Activated gamma-delta T cell (primary cell): ENCODE results near the gene HOXA7.

Source experiments
- DNase-seq: peaks from one replicate; lab custom pipeline; 2025; lab: John Stamatoyannopoulos, UW

Gene HOXA7

GRCh38 chr7:27148031-27148755 is 8.3 kb downstream of the HOXA7 start:
- no peak for DNase-seq

- DNase-seq = no peak
Measured at GRCh38 chr7:27147199-27148030, 9.1 kb downstream of the HOXA7 start, which contains the start of gene HOXA6. TSS of gene HOXA6 (minus strand) at chr7:27147774. CDS start at chr7:27147749, 25 bp downstream.

GRCh38 chr7:27146491-27147198 is 9.8 kb downstream of the HOXA7 start:
- no peak for DNase-seq

GRCh38 chr7:27145914-27146412 is 10.5 kb downstream of the HOXA7 start:
- DNase-seq = no peak

- no peak for DNase-seq
Measured at GRCh38 chr7:27145165-27145913, 11.1 kb downstream of the HOXA7 start.

- DNase-seq = no peak
Measured at GRCh38 chr7:27144781-27145164, 11.7 kb downstream of the HOXA7 start.

- no peak for DNase-seq
Measured at GRCh38 chr7:27143950-27144780, 12.3 kb downstream of the HOXA7 start.

GRCh38 chr7:27143023-27143949 is 13.2 kb downstream of the HOXA7 start, which contains the start of gene HOXA5:
TSS of gene HOXA5 (minus strand) at chr7:27143681. CDS start at chr7:27143607, 74 bp downstream.
- DNase-seq = no peak

GRCh38 chr7:27142580-27143022 is 13.9 kb downstream of the HOXA7 start:
- no peak for DNase-seq

GRCh38 chr7:27141923-27142579 is 14.4 kb downstream of the HOXA7 start:
- DNase-seq = no peak

GRCh38 chr7:27141137-27141922 is 15.1 kb downstream of the HOXA7 start:
- DNase-seq = no peak

- DNase-seq = no peak
Measured at GRCh38 chr7:27140126-27140857, 16.2 kb downstream of the HOXA7 start.

GRCh38 chr7:27139334-27140125 is 16.9 kb downstream of the HOXA7 start:
- no peak for DNase-seq

- no peak for DNase-seq
Measured at GRCh38 chr7:27138985-27139333, 17.5 kb downstream of the HOXA7 start.

- no peak for DNase-seq
Measured at GRCh38 chr7:27138472-27138871, 18.0 kb downstream of the HOXA7 start.

- no peak for DNase-seq
Measured at GRCh38 chr7:27137640-27138315, 18.7 kb downstream of the HOXA7 start.
